CD4-positive, alpha-beta T cell treated with Interleukin-17A for 4 hours (primary cell): Measurements from ENCODE around the gene MTRR.

ENCODE experiments used
- DNase-seq: peaks from one replicate; pipeline ENCODE4 v3.0.0-alpha.2; 2020; ENCODE audit warnings: mixed read lengths

MTRR gene

GRCh38 chr5:7857926-7858632, 10.9 kb upstream of the MTRR start:
- no peak for DNase-seq

DNA sequence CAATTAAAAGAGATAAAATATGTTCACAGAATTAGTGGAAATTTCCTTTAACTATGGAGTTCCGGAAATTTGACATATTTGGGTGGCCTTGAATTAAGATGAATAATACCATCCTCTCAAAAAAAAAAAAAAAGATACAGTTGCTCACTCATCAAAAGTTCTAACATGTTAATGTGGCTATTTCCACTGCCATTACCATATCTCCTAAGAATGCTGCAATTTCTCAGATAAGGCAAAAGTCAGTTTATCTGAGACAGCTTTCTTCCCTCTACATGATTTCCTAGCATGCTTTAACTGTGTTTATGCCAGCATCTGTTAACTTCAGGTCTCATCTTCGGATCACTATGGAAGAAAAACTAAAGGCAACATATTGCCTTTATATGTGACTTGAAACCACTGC, 2.8 kb upstream of the MTRR start:
- no peak for DNase-seq

DNA sequence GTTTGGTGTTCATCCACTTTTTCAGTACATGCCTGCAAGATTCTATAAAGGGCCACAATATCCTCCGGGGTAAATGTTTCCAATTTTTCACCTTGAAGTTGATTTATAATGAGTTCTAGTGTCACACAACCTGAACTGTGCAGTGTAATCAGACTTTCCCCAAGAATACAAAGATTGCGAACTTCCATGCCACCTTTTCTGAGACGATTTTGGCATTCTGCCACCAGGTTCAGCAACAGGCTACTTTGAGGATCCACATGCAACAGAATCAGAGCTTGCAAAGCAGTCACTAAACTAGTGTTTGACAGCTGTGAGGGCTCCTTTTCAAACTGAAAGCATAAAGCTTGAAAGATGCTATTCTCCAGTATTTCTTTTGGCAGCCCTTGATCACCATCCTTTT, 1.7 kb upstream of the MTRR start:
- no peak for DNase-seq

DNA sequence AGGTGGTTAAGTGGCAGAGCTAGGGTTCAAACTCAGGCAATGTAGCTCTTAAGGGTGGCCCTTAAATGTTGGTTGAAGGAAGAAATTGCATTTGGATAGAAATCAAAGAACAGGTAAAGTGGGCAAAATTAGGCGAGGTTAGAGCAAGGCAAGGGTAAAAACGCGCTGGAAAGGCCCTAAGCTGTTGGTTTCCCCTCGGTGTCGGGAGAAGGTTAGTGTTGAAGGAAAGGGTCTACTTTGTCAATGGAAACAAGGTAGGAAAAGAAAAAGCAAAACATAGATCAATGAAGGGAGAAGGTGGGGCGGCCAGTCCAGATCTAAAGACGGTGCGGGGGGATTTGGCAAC, 548 bp upstream of the MTRR start:
- no peak for DNase-seq

DNA sequence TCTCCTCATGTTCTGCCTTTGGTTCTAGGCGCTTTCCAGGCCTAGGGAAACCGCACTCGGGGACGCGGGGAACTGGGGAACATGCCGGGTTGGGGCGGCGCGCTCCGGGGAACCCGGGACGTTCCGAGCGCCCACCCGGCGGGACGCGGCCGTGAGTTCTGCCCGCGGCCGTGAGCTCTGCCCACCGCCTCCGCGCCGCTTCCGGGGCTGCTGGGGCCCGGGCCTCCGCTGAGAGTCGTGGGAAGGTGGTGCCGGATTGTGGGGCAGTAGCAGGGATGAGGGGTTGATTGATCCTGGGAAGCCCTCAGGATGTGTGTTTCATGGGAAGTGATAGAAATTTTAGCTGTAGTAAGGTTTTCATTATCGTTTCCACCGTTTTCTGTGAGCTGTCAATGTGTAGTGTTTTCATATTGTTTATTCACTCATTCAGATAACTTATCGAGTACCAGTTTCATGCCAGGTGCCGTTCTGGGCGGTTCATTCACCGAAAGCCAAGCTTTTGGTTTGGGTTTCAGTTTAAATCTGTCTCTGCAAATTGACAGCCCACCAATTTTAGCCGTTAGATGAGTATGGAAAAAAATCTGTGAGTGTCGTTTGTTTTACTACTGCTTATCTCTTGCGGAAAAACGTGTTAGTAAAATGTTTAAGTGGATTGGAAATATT, 657 bp downstream of the MTRR start:
- DNase-seq: peak; percentile 37

GRCh38 chr5:7871653-7872052, 2.7 kb downstream of the MTRR start:
- no peak for DNase-seq

DNA sequence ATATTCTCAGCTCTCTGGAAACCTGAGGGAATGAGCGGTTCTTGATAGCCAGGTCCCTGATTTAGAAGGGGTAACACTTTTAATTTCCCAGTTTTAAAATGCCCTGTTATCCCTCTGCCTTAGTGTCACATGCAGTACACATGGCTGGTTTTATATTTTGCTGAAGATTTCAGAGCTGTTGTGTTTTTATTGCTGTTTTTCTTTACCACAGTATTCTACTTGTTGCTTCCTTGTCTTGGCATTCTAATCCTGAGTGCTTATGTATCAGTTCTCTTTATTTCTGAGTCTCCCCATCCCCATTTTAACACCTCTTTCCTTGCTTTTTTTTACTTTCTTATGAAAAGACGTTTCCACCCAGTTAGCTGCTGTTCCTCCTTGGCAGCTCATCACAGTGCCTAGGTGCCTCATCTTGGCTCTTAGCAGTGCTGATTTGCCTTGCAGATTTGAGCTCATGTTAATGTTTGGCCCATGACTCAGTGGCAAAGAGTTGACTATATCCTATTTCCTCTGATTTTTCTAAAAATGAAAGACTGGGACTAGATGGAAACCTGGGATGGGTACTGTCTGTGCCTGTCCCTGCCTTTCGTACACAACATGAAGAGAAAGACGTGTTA, 3.7 kb downstream of the MTRR start:
- no peak for DNase-seq

- DNase-seq: peak; percentile 54
Observed at GRCh38 chr5:7873216-7873615, 4.3 kb downstream of the MTRR start.

DNA sequence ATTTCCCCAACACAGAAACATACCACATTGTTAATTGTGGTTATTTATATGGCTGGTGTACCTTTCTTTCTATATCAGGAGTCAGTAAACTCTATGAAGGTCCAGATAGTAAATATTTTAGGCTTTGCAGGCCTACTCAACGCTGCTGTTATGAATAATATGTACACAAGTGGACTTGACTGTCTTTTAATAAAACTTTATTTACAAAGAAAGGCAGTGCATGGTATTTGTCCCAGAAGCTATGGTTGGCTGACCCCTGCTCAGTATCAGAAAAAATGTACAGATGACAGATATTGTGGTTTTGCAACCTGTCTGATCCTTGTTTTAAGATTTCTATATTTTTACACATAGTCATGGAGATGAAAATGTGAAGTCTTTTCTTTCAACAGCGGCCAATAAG, 5.7 kb downstream of the MTRR start:
- DNase-seq: no peak

GRCh38 chr5:7875151-7875550, 6.2 kb downstream of the MTRR start:
- DNase-seq: no peak

DNA sequence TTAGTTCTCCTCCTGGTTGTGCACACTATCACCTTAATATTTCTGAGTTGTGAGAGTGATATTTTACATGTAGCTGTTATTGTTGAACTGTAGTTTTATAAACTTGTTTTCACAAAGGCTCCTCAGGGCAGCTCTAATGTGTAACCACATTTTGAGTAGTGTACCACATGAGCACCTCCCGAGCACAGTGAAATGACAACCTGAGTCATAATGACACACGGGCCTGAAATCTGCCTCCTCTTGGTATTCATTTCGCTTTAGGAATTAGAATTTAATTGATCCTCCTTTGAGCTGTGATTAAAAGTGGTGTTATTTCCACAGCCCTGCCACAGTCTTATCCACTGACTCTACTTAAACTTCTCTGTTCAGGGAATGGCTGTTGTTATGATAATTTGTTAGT, 7.9 kb downstream of the MTRR start:
- no peak for DNase-seq

DNA sequence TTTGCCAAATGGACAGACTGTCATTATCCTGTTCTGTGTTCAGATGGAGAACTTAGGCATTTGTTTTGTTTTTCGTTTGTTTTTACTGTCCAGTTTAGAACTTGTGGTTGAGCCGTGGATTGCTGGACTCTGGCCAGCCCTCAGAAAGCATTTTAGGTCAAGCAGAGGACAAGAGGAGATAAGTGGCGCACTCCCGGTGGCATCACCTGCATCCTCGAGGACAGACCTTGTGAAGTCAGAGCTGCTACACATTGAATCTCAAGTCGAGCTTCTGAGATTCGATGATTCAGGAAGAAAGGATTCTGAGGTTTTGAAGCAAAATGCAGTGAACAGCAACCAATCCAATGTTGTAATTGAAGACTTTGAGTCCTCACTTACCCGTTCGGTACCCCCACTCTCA, 8.9 kb downstream of the MTRR start:
- no peak for DNase-seq

DNA sequence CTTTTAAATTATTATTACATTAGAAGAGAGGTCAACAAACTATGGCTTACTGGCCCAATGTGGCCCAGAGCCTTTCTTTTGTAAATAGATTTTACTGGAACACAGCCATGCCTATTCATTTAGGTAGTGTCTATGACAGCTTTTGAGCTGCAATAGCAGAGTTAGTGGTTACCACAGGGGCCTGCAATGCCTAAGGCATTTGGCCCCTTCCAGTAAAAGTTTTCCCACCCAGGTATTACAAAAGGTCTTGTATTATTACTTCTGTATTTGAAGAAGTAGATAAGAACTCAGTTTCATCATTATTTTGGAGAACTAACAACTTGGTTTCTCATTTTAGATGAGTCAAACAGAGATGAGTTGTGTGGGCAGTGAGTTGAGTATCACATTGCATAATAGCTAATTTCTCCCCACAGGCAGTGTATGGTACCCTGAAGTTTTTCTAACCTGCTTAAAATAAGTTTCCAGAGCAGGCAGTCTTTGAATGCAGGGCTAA, 9.5 kb downstream of the MTRR start:
- no peak for DNase-seq

DNA sequence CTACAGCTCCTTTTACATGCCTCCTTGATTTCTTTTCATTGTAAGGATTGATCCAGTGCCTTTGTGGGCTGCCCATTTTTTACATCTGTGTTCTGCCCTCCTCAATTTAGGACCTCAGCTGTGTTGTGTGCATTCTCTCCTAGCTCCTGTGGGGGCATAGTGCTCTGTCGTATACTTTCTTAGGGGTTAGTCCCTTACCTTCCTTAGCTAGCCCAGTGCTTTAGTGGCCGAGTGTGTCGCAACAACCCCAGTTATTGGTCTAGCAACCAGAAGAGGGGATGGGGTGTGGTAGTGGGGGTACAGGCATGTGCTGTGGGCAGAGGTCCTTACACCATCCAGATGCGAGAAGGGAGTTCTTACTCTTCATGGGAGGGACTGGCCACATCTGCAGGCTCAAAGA, 12.1 kb downstream of the MTRR start:
- no peak for DNase-seq

DNA sequence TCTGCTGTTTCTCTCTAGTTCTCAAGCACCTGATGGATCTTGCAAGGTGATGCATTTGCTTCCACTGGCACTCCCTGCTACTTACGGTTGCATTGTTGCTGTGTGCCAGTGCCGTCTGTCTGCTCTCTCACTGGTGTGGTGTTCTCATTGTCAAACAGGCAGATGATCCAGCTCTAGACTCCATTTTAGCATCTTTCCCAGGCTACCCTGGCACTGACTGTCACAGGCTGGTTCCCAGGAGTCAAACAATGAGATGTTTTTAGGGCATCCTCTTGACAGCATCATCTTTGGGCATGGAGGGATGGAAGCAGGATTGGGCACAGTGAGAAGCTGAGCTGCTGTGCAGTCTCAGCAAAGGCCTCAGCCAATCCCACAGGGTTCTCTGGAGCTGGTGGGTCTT, 12.9 kb downstream of the MTRR start:
- DNase-seq: no peak

- DNase-seq: no peak
Observed at GRCh38 chr5:7882926-7883325, 14.0 kb downstream of the MTRR start.

GRCh38 chr5:7884491-7885267, 15.7 kb downstream of the MTRR start:
- DNase-seq: no peak

- no peak for DNase-seq
Observed at GRCh38 chr5:7886849-7887475, 18.0 kb downstream of the MTRR start.

DNA sequence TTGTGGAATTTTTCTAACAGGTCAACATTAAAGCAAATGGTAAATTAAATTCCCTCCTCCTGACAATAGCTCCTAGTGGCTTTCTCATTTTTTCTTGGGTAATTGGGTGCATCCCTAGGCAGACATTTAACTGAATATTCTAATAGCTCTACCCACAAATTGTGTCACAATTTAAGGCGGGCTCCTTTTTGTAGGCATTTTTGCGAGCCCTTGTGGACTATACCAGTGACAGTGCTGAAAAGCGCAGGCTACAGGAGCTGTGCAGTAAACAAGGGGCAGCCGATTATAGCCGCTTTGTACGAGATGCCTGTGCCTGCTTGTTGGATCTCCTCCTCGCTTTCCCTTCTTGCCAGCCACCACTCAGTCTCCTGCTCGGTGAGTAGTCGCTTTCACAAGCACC, 20.0 kb downstream of the MTRR start:
- no peak for DNase-seq

DNA sequence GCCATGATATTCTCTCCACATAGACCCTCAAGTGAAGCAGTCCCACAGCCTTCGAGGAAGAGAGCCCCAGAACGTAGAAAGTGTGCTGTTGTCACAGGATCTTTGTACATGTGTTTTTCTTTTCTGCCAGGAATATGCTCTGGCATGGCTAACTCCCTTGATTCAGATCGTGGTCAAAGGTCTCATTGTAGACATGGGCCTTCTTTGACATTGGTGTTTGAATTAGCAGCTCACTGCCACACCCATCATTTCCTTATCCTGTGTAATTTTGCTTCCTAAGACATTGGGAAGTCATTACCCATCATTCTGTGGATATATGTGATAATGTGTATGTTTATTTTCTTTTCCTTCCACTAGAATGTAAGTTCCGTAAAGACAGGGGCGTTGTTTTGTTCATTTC, 25.5 kb downstream of the MTRR start:
- DNase-seq: no peak

DNA sequence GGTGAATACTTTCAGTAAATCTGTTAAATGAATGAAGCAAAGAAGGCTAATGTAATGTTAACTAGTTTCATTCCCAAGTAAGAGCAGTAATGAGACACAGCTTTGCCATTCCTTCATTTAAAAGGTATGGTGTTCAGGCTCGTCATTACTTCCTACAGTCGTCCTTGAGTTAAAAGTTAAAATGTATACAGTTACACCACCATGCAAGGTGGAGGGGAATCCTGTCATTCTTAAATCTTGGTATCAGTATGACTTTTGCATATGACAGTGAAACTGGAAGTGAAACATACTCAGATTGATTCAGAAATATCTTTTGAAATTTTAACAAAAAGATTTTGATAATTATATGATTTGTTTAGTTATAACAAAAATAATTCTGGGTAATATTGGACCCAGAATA, 25.9 kb downstream of the MTRR start:
- no peak for DNase-seq

GRCh38 chr5:7897014-7897600, 28.2 kb downstream of the MTRR start:
- peak; percentile 38 for DNase-seq

DNA sequence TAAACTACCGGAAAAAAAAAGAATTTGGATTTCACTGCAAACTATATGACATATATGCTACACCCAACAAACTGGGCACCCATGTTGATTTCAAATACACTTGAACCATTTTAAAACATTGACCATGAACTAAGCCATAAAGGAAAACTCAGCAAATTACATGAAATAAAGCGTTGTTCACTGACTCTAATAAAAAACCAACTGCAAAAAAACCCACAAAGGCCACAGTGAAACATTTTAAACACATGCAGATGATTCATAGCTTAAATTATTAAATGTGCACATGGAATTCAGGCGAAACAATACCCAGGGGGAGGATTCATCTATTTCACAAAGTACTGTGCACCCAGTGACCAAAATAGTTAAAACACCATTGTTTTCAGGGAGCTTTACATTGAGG, 33.3 kb downstream of the MTRR start:
- DNase-seq: no peak
